Endothelial cell of umbilical vein (primary cell): Measurements from ENCODE around the gene PLXND1.

Experiments
- CTCF ChIP-seq, 2 donors: IDR thresholded peaks; 1 replicate in 1 of 2; 2 replicates in 1 of 2; pipeline ENCODE4 v1.5.1; 2011; ENCODE audit warnings: low read length in 2 of 2, mild to moderate bottlenecking in 2 of 2, moderate library complexity in 2 of 2, control low read depth in 1 of 2, inconsistent platforms in 1 of 2, low read depth in 1 of 2; ENCODE audit not compliant: insufficient read depth in 1 of 2; ENCODE audit errors: extremely low read depth in 1 of 2
- EZH2 ChIP-seq: IDR thresholded peaks from 2 replicates; pipeline ENCODE4 v1.6.1; 2012; ENCODE audit warnings: borderline replicate concordance, low read depth, mild to moderate bottlenecking, moderate library complexity, low read length, inconsistent platforms; ENCODE audit not compliant: severe bottlenecking
- MAX ChIP-seq: IDR thresholded peaks from 2 replicates; pipeline ENCODE4 v1.6.1; 2011; ENCODE audit not compliant: insufficient read depth, insufficient read length
- MYC ChIP-seq: IDR thresholded peaks from one replicate; pipeline ENCODE4 v1.6.1; 2011; ENCODE audit warnings: mild to moderate bottlenecking, low read depth, low read length
- POLR2AphosphoS5 ChIP-seq: IDR thresholded peaks from 2 replicates; pipeline ENCODE4 v1.6.1; 2012; ENCODE audit warnings: low read depth, mild to moderate bottlenecking, control low read depth, low read length, moderate library complexity; ENCODE audit not compliant: insufficient read depth

- no peak for TF ChIP-seq CTCF (IDR thresholded peaks at IDR 0.05; ENCODE audit: extremely low read depth in 1 of 2, insufficient read depth in 1 of 2, low read depth in 1 of 2, low read length in 2 of 2)
- TF ChIP-seq EZH2: no peak
- no peak for TF ChIP-seq MYC
- TF ChIP-seq MAX: no peak
- TF ChIP-seq POLR2AphosphoS5: no peak
Observed at GRCh38 chr3:129616291-129616690, 9.8 kb upstream of the PLXND1 start.
